ENCODE data around the gene TMEM217. TPM values are rescaled to one million over a fixed set of nuclear protein-coding genes. Genes with fewer than 3 reads are reported as not detected.
"Not testable (repeated sequence)": the region's sequence is repeated elsewhere in the genome, so short reads cannot be mapped to it uniquely, and the experiment has no call there.

The TMEM217 gene
- polyA plus RNA-seq, 4 donors: 1.3 to 1.6 (median 1.4) TPM

- DNase-seq (ENCODE audit: low read depth in 4 of 4, low spot score in 3 of 4): no peak
These were observed 39.4 kb downstream of the TMEM217 start for GRCh38 chr6:37218511-37218910.

GRCh38 chr6:37218061-37218460 is 39.9 kb downstream of the TMEM217 start:
- no peak for DNase-seq (ENCODE audit: low read depth in 4 of 4, low spot score in 3 of 4)

GRCh38 chr6:37212268-37212667 is 45.7 kb downstream of the TMEM217 start:
- DNase-seq (ENCODE audit: low read depth in 4 of 4, low spot score in 3 of 4): no peak

GRCh38 chr6:37210313-37210968 is 47.5 kb downstream of the TMEM217 start:
- peak; percentile 68 to 82 (median 74) for DNase-seq (ENCODE audit: low read depth in 4 of 4, low spot score in 3 of 4)

GRCh38 chr6:37209461-37210205 is 48.3 kb downstream of the TMEM217 start:
- DNase-seq (ENCODE audit: low read depth in 4 of 4, low spot score in 3 of 4): no peak

GRCh38 chr6:37208793-37209192 is 49.2 kb downstream of the TMEM217 start:
- no peak for DNase-seq (ENCODE audit: low read depth in 4 of 4, low spot score in 3 of 4)

GRCh38 chr6:37207903-37208456 is 50.0 kb downstream of the TMEM217 start:
- no peak for DNase-seq (ENCODE audit: low read depth in 4 of 4, low spot score in 3 of 4)

GRCh38 chr6:37206622-37207021 is 51.3 kb downstream of the TMEM217 start:
- DNase-seq (ENCODE audit: low read depth in 4 of 4, low spot score in 3 of 4): no peak

GRCh38 chr6:37205997-37206340 is 52.0 kb downstream of the TMEM217 start:
- no peak for DNase-seq (ENCODE audit: low read depth in 4 of 4, low spot score in 3 of 4)

- no peak for DNase-seq (ENCODE audit: low read depth in 4 of 4, low spot score in 3 of 4)
These were observed 52.6 kb downstream of the TMEM217 start for GRCh38 chr6:37205175-37205996.

GRCh38 chr6:37204014-37204751 is 53.8 kb downstream of the TMEM217 start:
- no peak for DNase-seq (ENCODE audit: low read depth in 4 of 4, low spot score in 3 of 4)

- no peak for DNase-seq (ENCODE audit: low read depth in 4 of 4, low spot score in 3 of 4)
These were observed 55.0 kb downstream of the TMEM217 start for GRCh38 chr6:37202788-37203491.

- no peak for DNase-seq (ENCODE audit: low read depth in 4 of 4, low spot score in 3 of 4)
These were observed 56.2 kb downstream of the TMEM217 start for GRCh38 chr6:37201726-37202125.

GRCh38 chr6:37200085-37200484 is 57.9 kb downstream of the TMEM217 start:
- no peak for DNase-seq (ENCODE audit: low read depth in 4 of 4, low spot score in 3 of 4)

GRCh38 chr6:37196451-37196850 is 61.5 kb downstream of the TMEM217 start:
- not testable (repeated sequence) for DNase-seq (ENCODE audit: low read depth in 4 of 4, low spot score in 3 of 4)

GRCh38 chr6:37194886-37195285 is 63.1 kb downstream of the TMEM217 start:
- not testable (repeated sequence) for DNase-seq (ENCODE audit: low read depth in 4 of 4, low spot score in 3 of 4)

GRCh38 chr6:37192666-37193065 is 65.3 kb downstream of the TMEM217 start:
- DNase-seq (ENCODE audit: low read depth in 4 of 4, low spot score in 3 of 4): no peak

- DNase-seq (ENCODE audit: low read depth in 4 of 4, low spot score in 3 of 4): no peak
These were observed 67.8 kb downstream of the TMEM217 start for GRCh38 chr6:37190159-37190535.

GRCh38 chr6:37188962-37189510 is 68.9 kb downstream of the TMEM217 start:
- no peak for DNase-seq (ENCODE audit: low read depth in 4 of 4, low spot score in 3 of 4)
